GM23338 (cell line): ENCODE results near the gene STAP2. TPM values are rescaled to one million over a fixed set of nuclear protein-coding genes. Genes with fewer than 3 reads are reported as not detected.

ENCODE experiments used
- ATAC-seq: fragments of 200-7000 bp; cut with Tn5 transposase; 3 replicates; pipeline ENCODE4 v1.9.1; 2020
- DNase-seq: peaks from one replicate; pipeline ENCODE4 v3.0.0-alpha.2; 2015; ENCODE audit warnings: low spot score
- H2AFZ ChIP-seq: fragments of 200-600 bp; sonication (generic); 2 replicates; pipeline ENCODE4 v1.8.0; 2016; ENCODE audit warnings: antibody characterized with exemption, mild to moderate bottlenecking, moderate library complexity
- H3F3A ChIP-seq: fragments of 200-600 bp; sonication (generic); replicated peaks from 2 replicates; pipeline ENCODE4 v1.8.0; 2017; ENCODE audit warnings: antibody characterized with exemption, mixed run types, low read depth
- H3K27ac ChIP-seq: fragments of 200-600 bp; sonication (generic); 2 replicates; pipeline ENCODE4 v1.6.1; 2016; ENCODE audit warnings: low read depth
- H3K27me3 ChIP-seq: fragments of 200-600 bp; sonication (generic); 2 replicates; pipeline ENCODE4 v1.8.0; 2016; ENCODE audit warnings: mild to moderate bottlenecking, mixed run types, moderate library complexity; ENCODE audit not compliant: insufficient read depth
- H3K36me3 ChIP-seq: fragments of 200-600 bp; sonication (generic); 2 replicates; pipeline ENCODE4 v1.8.0; 2016; ENCODE audit warnings: mild to moderate bottlenecking; ENCODE audit not compliant: insufficient read depth
- H3K4me1 ChIP-seq: fragments of 200-600 bp; sonication (generic); 2 replicates; pipeline ENCODE4 v1.8.0; 2016; ENCODE audit warnings: mild to moderate bottlenecking, moderate library complexity; ENCODE audit not compliant: insufficient read depth
- H3K4me2 ChIP-seq: fragments of 200-600 bp; sonication (generic); 2 replicates; pipeline ENCODE4 v1.7.1; 2017; ENCODE audit warnings: mixed run types
- H3K4me3 ChIP-seq: fragments of 200-600 bp; sonication (generic); 2 replicates; pipeline ENCODE4 v1.6.1; 2016; ENCODE audit warnings: mixed run types
- H3K79me2 ChIP-seq: fragments of 200-600 bp; sonication (generic); replicated peaks from 2 replicates; pipeline ENCODE4 v1.8.0; 2017; ENCODE audit warnings: mild to moderate bottlenecking; ENCODE audit not compliant: insufficient read depth
- H3K9me2 ChIP-seq: fragments of 200-600 bp; sonication (generic); 2 replicates; pipeline ENCODE4 v1.8.0; 2017; ENCODE audit not compliant: insufficient read depth
- H4K20me1 ChIP-seq: fragments of 200-600 bp; sonication (generic); replicated peaks from 2 replicates; pipeline ENCODE4 v1.8.0; 2017; ENCODE audit warnings: mild to moderate bottlenecking; ENCODE audit not compliant: insufficient read depth
- H3K27ac Mint-ChIP-seq: 2 replicates; pipeline ENCODE4 v1.8.0; 2020; ENCODE audit warnings: inconsistent platforms, mild to moderate bottlenecking, moderate library complexity, mixed read lengths
- H3K27me3 Mint-ChIP-seq: 3 replicates; pipeline ENCODE4 v1.8.0; 2022; ENCODE audit warnings: low read depth, mild to moderate bottlenecking, moderate library complexity, mixed read lengths, inconsistent platforms; ENCODE audit not compliant: insufficient read depth, poor library complexity
- H3K36me3 Mint-ChIP-seq: 3 replicates; pipeline ENCODE4 v1.8.0; 2021; ENCODE audit warnings: low read depth, mild to moderate bottlenecking, inconsistent platforms, moderate library complexity, mixed read lengths
- H3K4me1 Mint-ChIP-seq: 3 replicates; pipeline ENCODE4 v1.8.0; 2020; ENCODE audit warnings: mild to moderate bottlenecking, inconsistent platforms, mixed read lengths
- H3K4me3 Mint-ChIP-seq: 3 replicates; pipeline ENCODE4 v1.8.0; 2021; ENCODE audit warnings: moderate library complexity, mild to moderate bottlenecking, inconsistent platforms, mixed read lengths
- H3K9me3 Mint-ChIP-seq: 3 replicates; pipeline ENCODE4 v1.8.0; 2020; ENCODE audit warnings: moderate library complexity, mild to moderate bottlenecking, inconsistent platforms, mixed read lengths
- CTCF ChIP-seq, 2 experiments: fragments of 200-600 bp in 1 of 2; sonication (generic) in 1 of 2; conservative IDR thresholded peaks; 2 replicates each; pipeline versions ENCODE4 v1.5.1 to v1.6.1; 2016 to 2017; ENCODE audit warnings: antibody characterized with exemption in 2 of 2, low read depth in 2 of 2, mild to moderate bottlenecking in 2 of 2, moderate library complexity in 1 of 2
- ETS1 ChIP-seq: IDR thresholded peaks from 2 replicates; pipeline ENCODE4 v1.6.1; 2016; ENCODE audit warnings: antibody characterized with exemption
- EZH2 ChIP-seq: fragments of 200-600 bp; sonication (generic); IDR thresholded peaks from one replicate; pipeline ENCODE4 v1.8.0; 2017; ENCODE audit warnings: antibody characterized with exemption, mild to moderate bottlenecking, low read depth; ENCODE audit not compliant: unreplicated experiment
- JUNB ChIP-seq: IDR thresholded peaks from one replicate; pipeline ENCODE4 v1.6.1; 2016; ENCODE audit warnings: antibody characterized with exemption; ENCODE audit not compliant: unreplicated experiment
- NANOG ChIP-seq: IDR thresholded peaks from 2 replicates; pipeline ENCODE4 v1.6.1; 2016; ENCODE audit warnings: antibody characterized with exemption, borderline replicate concordance
- STAT1 ChIP-seq: IDR thresholded peaks from one replicate; pipeline ENCODE4 v1.6.1; 2016; ENCODE audit warnings: antibody characterized with exemption; ENCODE audit not compliant: unreplicated experiment
- ZNF114 ChIP-seq: fragments of 250-450 bp; sonication (Bioruptor Pico); IDR thresholded peaks from 2 replicates; pipeline ENCODE4 v1.5.0; 2020; ENCODE audit warnings: mild to moderate bottlenecking, moderate library complexity
- ZNF331 ChIP-seq: fragments of 250-450 bp; sonication (Bioruptor Pico); IDR thresholded peaks from 2 replicates; pipeline ENCODE4 v1.5.0; 2020; ENCODE audit warnings: low read depth, mild to moderate bottlenecking, moderate library complexity
- ZNF462 ChIP-seq: fragments of 250-450 bp; sonication (Bioruptor Pico); IDR thresholded peaks from 2 replicates; pipeline ENCODE4 v1.5.0; 2020; ENCODE audit warnings: mild to moderate bottlenecking, moderate library complexity
- polyA plus RNA-seq: library from polyadenylated mRNA; unstranded; fragments of >200 nt; fragmentation: Nextera tagmentation; extraction: Ambion mirVana; gene quantifications from 2 replicates; pipeline ENCODE4 v1.2.1, GENCODE V29; 2016
- total RNA-seq: library from RNA; depleted of rRNA; stranded (reverse); fragments of >200 nt; shearing (Covaris generic); gene quantifications from 2 replicates; pipeline ENCODE4 v1.2.3, GENCODE V29; 2014

Gene STAP2
- total and polyA plus RNA-seq, 2 experiments from 2014 or later: 15.1 to 20.7 TPM

- H3K4me1 ChIP-seq: peaks cover 17% of the 10 kb centered on the region
- no peak overlapping the region for H3K27ac Mint-ChIP-seq
- DNase-seq (no peak), ATAC-seq (no peak)
- no peaks in the 10 kb centered on the region for H3K9me3 Mint-ChIP-seq
- H3K36me3 ChIP-seq: no peaks in the 10 kb centered on the region
- no peaks in the 10 kb centered on the region for H3K27me3 ChIP-seq
- peaks cover 35% of the 10 kb centered on the region for H3K4me1 Mint-ChIP-seq
- peaks cover 5% of the 10 kb centered on the region; the same call in 1 of the 2 replicates for H3F3A ChIP-seq
- TF ChIP-seq ZNF114 (CRISPR knock-in tag) (no peak), CTCF (conservative IDR thresholded peaks at IDR 0.05; ENCODE audit: low read depth in 2 of 2) (no peak)
- peaks cover 20% of the 10 kb centered on the region; the same call in 2 of the 3 replicates for H3K36me3 Mint-ChIP-seq
- no peak overlapping the region for H3K27ac ChIP-seq
- H3K27me3 Mint-ChIP-seq: peaks cover 15% of the 10 kb centered on the region
- peaks cover 44% of the 10 kb centered on the region for H4K20me1 ChIP-seq
- H3K9me2 ChIP-seq: no peaks in the 10 kb centered on the region
- no peak overlapping the region for H3K4me3 Mint-ChIP-seq
- peaks cover 94% of the 10 kb centered on the region for H3K79me2 ChIP-seq
- no peak overlapping the region for H3K4me3 ChIP-seq
- no peak overlapping the region for H3K4me2 ChIP-seq
- no peak overlapping the region for H2AFZ ChIP-seq
These were observed 47.6 kb upstream of the STAP2 start for GRCh38 chr19:4386041-4386782.

- no peak overlapping the region for H3K27ac ChIP-seq
- no peaks in the 10 kb centered on the region for H3K36me3 ChIP-seq
- H3K9me2 ChIP-seq: no peaks in the 10 kb centered on the region
- peaks cover 4% of the 10 kb centered on the region; the same call in 1 of the 2 replicates for H3F3A ChIP-seq
- H3K36me3 Mint-ChIP-seq: peaks cover 20% of the 10 kb centered on the region; the same call in 2 of the 3 replicates
- peaks cover 9% of the 10 kb centered on the region for H3K4me1 ChIP-seq
- no peak overlapping the region for H3K4me3 ChIP-seq
- peaks cover 31% of the 10 kb centered on the region for H3K4me1 Mint-ChIP-seq
- H3K27me3 Mint-ChIP-seq: peaks cover 17% of the 10 kb centered on the region
- no peak overlapping the region for H3K27ac Mint-ChIP-seq
- peaks cover 90% of the 10 kb centered on the region for H3K79me2 ChIP-seq
- H3K27me3 ChIP-seq: no peaks in the 10 kb centered on the region
- peaks cover 42% of the 10 kb centered on the region for H4K20me1 ChIP-seq
- H3K9me3 Mint-ChIP-seq: no peaks in the 10 kb centered on the region
- ATAC-seq: no peak
- no peak overlapping the region for H3K4me2 ChIP-seq
- H3K4me3 Mint-ChIP-seq: no peak overlapping the region
- DNase-seq: no peak
- no peak overlapping the region for H2AFZ ChIP-seq
- TF ChIP-seq ZNF331 (no peak), ZNF462 (CRISPR knock-in tag) (no peak), STAT1 (no peak), JUNB (no peak), EZH2 (no peak), ETS1 (no peak), NANOG (no peak)
These were observed 46.8 kb upstream of the STAP2 start for GRCh38 chr19:4385291-4386040.
